Thoracic aorta (tissue), 2 donors: ENCODE results near the gene WIPF3. TPM values are rescaled to one million over a fixed set of nuclear protein-coding genes. Genes with fewer than 3 reads are reported as not detected.
"Not testable (repeated sequence)": the region's sequence is repeated elsewhere in the genome, so short reads cannot be mapped to it uniquely, and the experiment has no call there.

ENCODE experiments used
- ATAC-seq: fragments of 150-250 bp; one replicate; pipeline ENCODE4 v1.8.0; 2017; ENCODE audit warnings: low read depth; ENCODE audit not compliant: insufficient number of reproducible peaks, low FRiP score
- DNase-seq: peaks from one replicate; pipeline ENCODE4 v3.0.0-alpha.2; 2020; ENCODE audit warnings: low spot score
- H3K27ac ChIP-seq, 2 donors: fragments of 200-600 bp; sonication (generic); 1 replicate in 1 of 2; 2 replicates in 1 of 2; pipeline ENCODE4 v1.5.1; 2016; ENCODE audit warnings: mild to moderate bottlenecking in 2 of 2, moderate library complexity in 2 of 2
- H3K27me3 ChIP-seq: fragments of 200-600 bp; sonication (generic); replicated peaks from 2 replicates; pipeline ENCODE4 v1.6.0; 2016; ENCODE audit warnings: mild to moderate bottlenecking; ENCODE audit not compliant: insufficient read depth
- H3K36me3 ChIP-seq: fragments of 200-600 bp; sonication (generic); one replicate; pipeline ENCODE4 v1.5.1; 2016
- H3K4me1 ChIP-seq, 2 donors: fragments of 200-600 bp; sonication (generic); 1 replicate in 1 of 2; 2 replicates in 1 of 2; pipeline versions ENCODE4 v1.5.1 to v1.6.0; 2016; ENCODE audit warnings: low read depth in 2 of 2, mild to moderate bottlenecking in 1 of 2; ENCODE audit not compliant: control insufficient read depth in 1 of 2
- H3K4me3 ChIP-seq: fragments of 200-600 bp; sonication (generic); 2 replicates; pipeline ENCODE4 v1.5.1; 2016; ENCODE audit warnings: mild to moderate bottlenecking
- H3K9me3 ChIP-seq: fragments of 200-600 bp; sonication (generic); 2 replicates; pipeline ENCODE4 v1.5.1; 2016
- CTCF ChIP-seq: fragments of 200-600 bp; sonication (generic); IDR thresholded peaks from one replicate; pipeline ENCODE4 v1.5.1; 2019; ENCODE audit warnings: antibody characterized with exemption
- total RNA-seq, 2 donors: library from RNA; depleted of rRNA; stranded (reverse); fragments of >200 nt; gene quantifications; one replicate each; pipeline versions ENCODE4 v1.1.0 to v1.2.3, GENCODE V29; 2016

The WIPF3 gene
- total RNA-seq, 2 donors from 2014 or later = 2.4 to 3.7 TPM

- no peak overlapping the region for H3K27ac ChIP-seq
- TF ChIP-seq CTCF = no peak
- H3K27me3 ChIP-seq = no peaks in the 10 kb centered on the region
Observed at GRCh38 chr7:29957521-29958310, 151.4 kb downstream of the WIPF3 start.

GRCh38 chr7:29958667-29959358, 152.5 kb downstream of the WIPF3 start:
- DNase-seq = no peak
- no peak overlapping the region for H3K4me3 ChIP-seq
- ATAC-seq = no peak
- H3K4me1 ChIP-seq = peaks cover 2 to 3% of the 10 kb centered on the region in 2 donors
- H3K27ac ChIP-seq = no peak overlapping the region
- no peak for TF ChIP-seq CTCF
- H3K36me3 ChIP-seq = no peaks in the 10 kb centered on the region
- no peaks in the 10 kb centered on the region for H3K9me3 ChIP-seq
- H3K27me3 ChIP-seq = no peaks in the 10 kb centered on the region

More at GRCh38 chr7:29957521-29958310, 151.4 kb downstream of the WIPF3 start:
- Histone ChIP-seq H3K4me1 (peaks cover 5 to 8% of the 10 kb centered on the region in 2 donors), H3K36me3 (no peaks in the 10 kb centered on the region), H3K4me3 (no peak overlapping the region), H3K9me3 (no peaks in the 10 kb centered on the region)
- ATAC-seq (no peak), DNase-seq (no peak)

GRCh38 chr7:29961611-29962010, 155.3 kb downstream of the WIPF3 start:
- not testable (repeated sequence) for H3K9me3 ChIP-seq, ATAC-seq, H3K4me3 ChIP-seq, H3K36me3 ChIP-seq, H3K27me3 ChIP-seq, H3K27ac ChIP-seq, DNase-seq
- H3K4me1 ChIP-seq = peaks cover 4 to 17% of the 10 kb centered on the region in 2 donors

GRCh38 chr7:29962035-29962434, 155.7 kb downstream of the WIPF3 start:
- TF ChIP-seq CTCF = no peak
- Histone ChIP-seq H3K4me3 (no peak overlapping the region), H3K36me3 (no peaks in the 10 kb centered on the region), H3K4me1 (peaks cover 4 to 20% of the 10 kb centered on the region in 2 donors), H3K27ac (no peak overlapping the region), H3K9me3 (no peaks in the 10 kb centered on the region), H3K27me3 (no peaks in the 10 kb centered on the region)
- DNase-seq (no peak), ATAC-seq (no peak)

GRCh38 chr7:29965030-29965429, 158.7 kb downstream of the WIPF3 start:
- no peak overlapping the region for H3K4me3 ChIP-seq
- DNase-seq = no peak
- H3K36me3 ChIP-seq = no peaks in the 10 kb centered on the region
- no peaks in the 10 kb centered on the region for H3K27me3 ChIP-seq
- TF ChIP-seq CTCF = no peak
- H3K27ac ChIP-seq = peak overlapping the region in 1 of 2 donors; percentile 8
- no peak for ATAC-seq
- H3K4me1 ChIP-seq = peaks cover 4 to 20% of the 10 kb centered on the region in 2 donors
- H3K9me3 ChIP-seq = no peaks in the 10 kb centered on the region

Other genes with a start within 250 kb of the WIPF3 start
- 1 to 10 TPM; 2.5 to 6.0 TPM for gene PRR15, start 242.7 kb upstream of the WIPF3 start, total RNA-seq
- 10 to 100 TPM; 58.1 to 75.3 TPM for gene SCRN1, start 183.3 kb downstream of the WIPF3 start, total RNA-seq
- 10 to 100 TPM; 12.6 to 15.2 TPM for gene FKBP14, start 220.2 kb downstream of the WIPF3 start, total RNA-seq
- gene PLEKHA8, start 221.9 kb downstream of the WIPF3 start, total RNA-seq = 10 to 100 TPM in 1 of 2 donors, 1 to 10 TPM in 1; 6.6 to 10.0 TPM